Loucy (cell line): ENCODE results near the gene SND1.

Source experiments
- H2AFZ ChIP-seq: fragments of 200-600 bp; sonication (generic); 2 replicates; pipeline ENCODE4 v1.6.0; 2016; ENCODE audit warnings: antibody characterized with exemption, mild to moderate bottlenecking, low read length, moderate library complexity
- H3F3A ChIP-seq: fragments of 200-600 bp; 2 replicates; pipeline ENCODE4 v1.6.0; 2016; ENCODE audit warnings: antibody characterized with exemption, low read depth, mild to moderate bottlenecking
- H3K27me3 ChIP-seq: fragments of 200-600 bp; sonication (generic); 2 replicates; pipeline ENCODE4 v1.6.1; 2014; ENCODE audit warnings: low read length, mild to moderate bottlenecking; ENCODE audit not compliant: insufficient read depth, poor library complexity, severe bottlenecking
- H3K36me3 ChIP-seq: fragments of 200-600 bp; sonication (generic); 2 replicates; pipeline ENCODE4 v1.6.1; 2016; ENCODE audit warnings: low read length; ENCODE audit not compliant: insufficient read depth
- H3K4me1 ChIP-seq: fragments of 200-600 bp; sonication (generic); 2 replicates; pipeline ENCODE4 v1.5.1; 2014; ENCODE audit warnings: low read length, mild to moderate bottlenecking; ENCODE audit not compliant: insufficient read depth, poor library complexity, severe bottlenecking
- H3K4me2 ChIP-seq: fragments of 200-600 bp; sonication (generic); 2 replicates; pipeline ENCODE4 v1.6.0; 2014; ENCODE audit warnings: antibody characterized with exemption, low read length, low read depth, mild to moderate bottlenecking; ENCODE audit not compliant: poor library complexity, severe bottlenecking
- H3K4me3 ChIP-seq: fragments of 200-600 bp; sonication (generic); 2 replicates; pipeline ENCODE4 v1.5.1; 2014; ENCODE audit warnings: low read length, mild to moderate bottlenecking, mixed read lengths; ENCODE audit not compliant: poor library complexity, severe bottlenecking
- H3K79me2 ChIP-seq: fragments of 200-600 bp; sonication (generic); 2 replicates; pipeline ENCODE4 v1.6.1; 2014; ENCODE audit warnings: low read length; ENCODE audit not compliant: insufficient read depth
- H3K9ac ChIP-seq: fragments of 200-600 bp; sonication (generic); 2 replicates; pipeline ENCODE4 v1.6.0; 2014; ENCODE audit warnings: mild to moderate bottlenecking, low read depth, low read length, moderate library complexity; ENCODE audit not compliant: poor library complexity, severe bottlenecking
- H3K9me2 ChIP-seq: fragments of 200-600 bp; sonication (generic); replicated peaks from 2 replicates; pipeline ENCODE4 v1.6.1; 2016; ENCODE audit warnings: low read depth, low read length, mixed read lengths
- H3K9me3 ChIP-seq: fragments of 200-600 bp; sonication (generic); 2 replicates; pipeline ENCODE4 v1.6.1; 2014; ENCODE audit warnings: mild to moderate bottlenecking, antibody characterized with exemption, low read length, low read depth; ENCODE audit not compliant: insufficient read depth
- H4K20me1 ChIP-seq: fragments of 200-600 bp; sonication (generic); 2 replicates; pipeline ENCODE4 v1.6.0; 2014; ENCODE audit warnings: antibody characterized with exemption, low read length, mild to moderate bottlenecking; ENCODE audit not compliant: insufficient read depth, poor library complexity, severe bottlenecking
- EZH2phosphoT487 ChIP-seq: fragments of 200-600 bp; IDR thresholded peaks from 2 replicates; pipeline ENCODE4 v1.6.1; 2018; ENCODE audit warnings: antibody characterized with exemption, mild to moderate bottlenecking, moderate library complexity, borderline replicate concordance
- TF ChIP-seq, protein P1 (sequence below): fragments of 200-600 bp; sonication (generic); conservative IDR thresholded peaks from 2 replicates; pipeline ENCODE4 v1.5.1; 2014; ENCODE audit warnings: mild to moderate bottlenecking, antibody characterized with exemption, low read length

SND1 gene

DNA sequence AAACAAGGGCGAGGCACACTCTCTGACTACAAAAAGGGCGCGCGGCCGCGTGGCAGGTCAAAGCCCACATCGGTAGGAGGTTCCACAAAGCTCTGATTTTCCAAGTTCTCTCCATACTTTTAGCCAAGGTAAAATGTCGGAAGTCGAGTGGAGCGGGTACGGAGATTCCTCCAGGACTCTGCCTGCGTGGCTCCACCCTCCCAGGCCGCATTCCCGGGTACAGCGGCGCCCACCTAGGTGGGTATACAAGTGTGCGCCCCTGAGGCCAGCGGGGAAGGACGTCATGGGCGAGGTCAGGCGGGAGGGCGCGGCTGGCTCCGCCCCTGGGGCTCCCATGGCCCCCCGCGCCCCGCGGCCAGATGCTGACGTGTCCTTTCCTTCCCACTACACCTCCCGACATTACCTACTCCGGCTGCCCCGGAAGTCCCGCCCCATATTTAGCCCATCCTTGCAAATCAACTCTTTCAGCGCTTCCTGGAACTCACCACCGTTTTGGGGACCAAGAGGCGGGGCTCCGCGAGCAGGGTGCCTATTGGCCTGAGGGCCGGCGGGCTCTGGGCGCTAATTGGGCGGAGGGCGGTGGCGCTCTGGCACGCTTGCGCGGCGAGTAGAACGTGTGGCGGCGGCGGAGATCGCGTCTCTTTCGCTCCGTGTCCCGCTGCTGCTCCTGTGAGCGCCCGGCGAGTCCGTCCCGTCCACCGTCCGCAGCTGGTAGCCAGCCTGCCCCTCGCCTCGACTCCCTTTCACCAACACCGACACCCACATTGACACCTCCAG lies at the start of gene SND1:
Gene SND1, plus strand, starts transcription at position 639 of the 777 bp plus-strand sequence. CDS start 180 bp downstream, outside the sequence.
- no peaks in the 10 kb centered on the region for H3K27me3 ChIP-seq
- peak within 1 kb of the TSS; percentile 79 for H3K9ac ChIP-seq
- no peaks in the 10 kb centered on the region for H3F3A ChIP-seq
- peak within 1 kb of the TSS; percentile 91 for H3K4me2 ChIP-seq
- TF ChIP-seq, protein P1, sequence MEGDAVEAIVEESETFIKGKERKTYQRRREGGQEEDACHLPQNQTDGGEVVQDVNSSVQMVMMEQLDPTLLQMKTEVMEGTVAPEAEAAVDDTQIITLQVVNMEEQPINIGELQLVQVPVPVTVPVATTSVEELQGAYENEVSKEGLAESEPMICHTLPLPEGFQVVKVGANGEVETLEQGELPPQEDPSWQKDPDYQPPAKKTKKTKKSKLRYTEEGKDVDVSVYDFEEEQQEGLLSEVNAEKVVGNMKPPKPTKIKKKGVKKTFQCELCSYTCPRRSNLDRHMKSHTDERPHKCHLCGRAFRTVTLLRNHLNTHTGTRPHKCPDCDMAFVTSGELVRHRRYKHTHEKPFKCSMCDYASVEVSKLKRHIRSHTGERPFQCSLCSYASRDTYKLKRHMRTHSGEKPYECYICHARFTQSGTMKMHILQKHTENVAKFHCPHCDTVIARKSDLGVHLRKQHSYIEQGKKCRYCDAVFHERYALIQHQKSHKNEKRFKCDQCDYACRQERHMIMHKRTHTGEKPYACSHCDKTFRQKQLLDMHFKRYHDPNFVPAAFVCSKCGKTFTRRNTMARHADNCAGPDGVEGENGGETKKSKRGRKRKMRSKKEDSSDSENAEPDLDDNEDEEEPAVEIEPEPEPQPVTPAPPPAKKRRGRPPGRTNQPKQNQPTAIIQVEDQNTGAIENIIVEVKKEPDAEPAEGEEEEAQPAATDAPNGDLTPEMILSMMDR = no peak
- TF ChIP-seq EZH2phosphoT487 = no peak
- H4K20me1 ChIP-seq = peaks cover 41% of the 10 kb centered on the region
- peak within 1 kb of the TSS; percentile 88 for H3K4me3 ChIP-seq
- H2AFZ ChIP-seq = peak within 1 kb of the TSS; percentile 93
- no peaks in the 10 kb centered on the region for H3K9me3 ChIP-seq
- H3K36me3 ChIP-seq = no peaks in the 10 kb centered on the region
- peaks cover 41% of the 10 kb centered on the region for H3K4me1 ChIP-seq
- no peaks in the 10 kb centered on the region for H3K9me2 ChIP-seq
- H3K79me2 ChIP-seq = peaks cover 47% of the 10 kb centered on the region

DNA sequence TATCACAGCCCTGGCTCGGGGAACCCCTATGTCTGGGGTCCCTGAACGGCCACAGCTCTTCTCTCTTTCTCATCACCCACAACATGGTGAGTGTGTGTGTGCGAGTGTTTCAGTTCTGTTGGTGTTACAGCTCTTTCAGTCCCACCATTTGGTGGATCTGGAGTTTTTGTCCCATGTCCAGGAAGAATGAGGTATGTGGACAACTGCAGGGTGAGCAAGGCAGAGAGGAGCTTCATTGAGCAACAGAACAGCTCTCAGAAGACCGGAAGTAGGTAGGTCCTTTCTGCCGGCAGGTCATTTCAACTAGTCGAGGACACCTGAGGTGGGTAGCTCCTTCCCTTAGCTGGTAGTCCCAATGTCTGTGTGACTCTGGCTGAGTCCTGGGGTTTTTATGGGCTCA lies 43.5 kb upstream of the SND1 start:
- H3K4me1 ChIP-seq = no peaks in the 10 kb centered on the region
- TF ChIP-seq, protein P1 = no peak
- TF ChIP-seq EZH2phosphoT487 = no peak

DNA sequence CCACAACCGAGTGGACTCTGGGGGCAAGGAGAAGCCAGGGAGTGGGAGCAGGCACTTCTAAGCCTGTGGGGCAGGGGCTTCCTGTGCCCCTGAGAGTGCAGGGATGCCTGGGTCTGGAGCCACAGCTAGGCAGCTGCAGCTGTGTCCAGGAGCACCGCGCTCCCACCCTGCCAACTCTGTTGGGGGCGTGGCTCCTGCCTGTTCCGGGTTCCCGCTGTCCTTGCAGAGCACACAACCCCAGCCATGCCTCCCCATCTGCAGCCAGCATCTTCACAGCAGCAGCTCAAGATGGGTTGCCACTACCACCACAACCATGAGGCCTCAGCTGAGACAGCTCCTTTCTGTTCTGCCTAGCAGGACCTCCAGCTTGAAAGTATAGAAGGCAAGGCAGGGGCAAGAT lies 42.7 kb upstream of the SND1 start:
- H3K9me3 ChIP-seq = peaks cover 2% of the 10 kb centered on the region; the same call in 1 of the 2 replicates
- no peak overlapping the region for H3K9ac ChIP-seq
- TF ChIP-seq, protein P1 = no peak
- no peak for TF ChIP-seq EZH2phosphoT487
- H3F3A ChIP-seq = no peaks in the 10 kb centered on the region
- H3K9me2 ChIP-seq = no peaks in the 10 kb centered on the region
- H3K4me2 ChIP-seq = no peak overlapping the region
- H4K20me1 ChIP-seq = no peaks in the 10 kb centered on the region
- no peaks in the 10 kb centered on the region for H3K4me1 ChIP-seq
- no peaks in the 10 kb centered on the region for H3K79me2 ChIP-seq
- no peak overlapping the region for H2AFZ ChIP-seq
- no peaks in the 10 kb centered on the region for H3K27me3 ChIP-seq
- no peaks in the 10 kb centered on the region for H3K36me3 ChIP-seq
- no peak overlapping the region for H3K4me3 ChIP-seq

More for the DNA sequence above, 43.5 kb upstream of the SND1 start:
- H3K27me3 ChIP-seq = no peaks in the 10 kb centered on the region
- H3K9ac ChIP-seq = no peak overlapping the region
- no peak overlapping the region for H3K4me2 ChIP-seq
- no peaks in the 10 kb centered on the region for H3F3A ChIP-seq
- H3K79me2 ChIP-seq = no peaks in the 10 kb centered on the region
- no peak overlapping the region for H3K4me3 ChIP-seq
- H2AFZ ChIP-seq = no peak overlapping the region
- peaks cover 2% of the 10 kb centered on the region; the same call in 1 of the 2 replicates for H3K9me3 ChIP-seq
- H3K9me2 ChIP-seq = no peaks in the 10 kb centered on the region
- H3K36me3 ChIP-seq = no peaks in the 10 kb centered on the region
- no peaks in the 10 kb centered on the region for H4K20me1 ChIP-seq
